Esophagus squamous epithelium (tissue), 4 donors: ENCODE results near the gene CREB3L2.

ENCODE experiments used
- CTCF ChIP-seq, 6 experiments: fragments of 450-650 bp in 4 of 6; fragments of 200-600 bp in 2 of 6; sonication (generic) in 2 of 6; IDR thresholded peaks; one replicate each; pipeline ENCODE4 v1.5.1; 2016 to 2019; ENCODE audit warnings: antibody characterized with exemption in 6 of 6, mild to moderate bottlenecking in 4 of 6, moderate library complexity in 4 of 6
- POLR2A ChIP-seq, 4 donors: fragments of 450-650 bp; IDR thresholded peaks; one replicate each; pipeline ENCODE4 v1.6.1; 2017; ENCODE audit warnings: antibody characterized with exemption in 4 of 4, mild to moderate bottlenecking in 4 of 4, moderate library complexity in 3 of 4

GRCh38 chr7:137836541-137836940, 165.3 kb downstream of the CREB3L2 start:
- TF ChIP-seq POLR2A (IDR thresholded peaks at IDR 0.05) (no peak), CTCF (IDR thresholded peaks at IDR 0.05) (no peak)
